Sigmoid colon (tissue), 7 donors: ENCODE data around the gene MAPKAPK5. TPM values are rescaled to one million over a fixed set of nuclear protein-coding genes. Genes with fewer than 3 reads are reported as not detected.

Experiments used
- DNase-seq: peaks from one replicate; pipeline ENCODE4 v3.0.0-alpha.2; 2019
- H3K27ac ChIP-seq, 4 donors: fragments of 200-600 bp; sonication (generic); one replicate each; pipeline ENCODE4 v1.5.1; 2016 to 2019; ENCODE audit warnings: mild to moderate bottlenecking in 1 of 4
- H3K27me3 ChIP-seq, 3 donors: fragments of 200-600 bp; sonication (generic); one replicate each; pipeline ENCODE4 v1.5.1; 2019; ENCODE audit warnings: mild to moderate bottlenecking in 1 of 3
- H3K36me3 ChIP-seq, 4 donors: fragments of 200-600 bp; sonication (generic); one replicate each; pipeline ENCODE4 v1.5.1; 2016 to 2019
- H3K4me1 ChIP-seq, 4 donors: fragments of 200-600 bp; sonication (generic); one replicate each; pipeline ENCODE4 v1.5.1; 2017 to 2019
- H3K4me3 ChIP-seq, 4 donors: fragments of 200-600 bp; sonication (generic); one replicate each; pipeline ENCODE4 v1.5.1; 2017 to 2019; ENCODE audit warnings: mild to moderate bottlenecking in 2 of 4, moderate library complexity in 1 of 4
- H3K9me3 ChIP-seq, 4 donors: fragments of 200-600 bp in 3 of 4; sonication (generic) in 3 of 4; one replicate each; pipeline versions ENCODE4 v1.5.1 to v1.6.1; 2013 to 2019
- CTCF ChIP-seq, 4 experiments: fragments of 450-650 bp in 3 of 4; fragments of 200-600 bp in 1 of 4; IDR thresholded peaks; one replicate each; pipeline ENCODE4 v1.5.1; 2016 to 2019; ENCODE audit warnings: antibody characterized with exemption in 4 of 4, mild to moderate bottlenecking in 3 of 4, moderate library complexity in 2 of 4
- EP300 ChIP-seq, 4 donors: sonication (generic); formaldehyde crosslinking; IDR thresholded peaks; one replicate each; pipeline ENCODE4 v1.6.1; 2017; ENCODE audit warnings: antibody characterized with exemption in 4 of 4
- POLR2A ChIP-seq, 2 donors: fragments of 450-650 bp; IDR thresholded peaks; one replicate each; pipeline ENCODE4 v1.6.1; 2016; ENCODE audit warnings: antibody characterized with exemption in 2 of 2, mild to moderate bottlenecking in 2 of 2, moderate library complexity in 2 of 2
- POLR2AphosphoS5 ChIP-seq, 4 donors: sonication (generic); formaldehyde crosslinking; IDR thresholded peaks; one replicate each; pipeline ENCODE4 v1.6.1; 2017; ENCODE audit warnings: antibody characterized with exemption in 4 of 4
- WGBS, 2 donors: extraction: QIAGEN DNeasy Blood & Tissue Kit; methylation state at CpG; one replicate each; pipeline ENCODE4 v1.1.7; 2013; 5-methylcytosine and 5-hydroxymethylcytosine counted together
- intact Hi-C: fragments of 100-400 bp; cut with DNase I; formaldehyde crosslinking; loops from one replicate; pipeline ENCODE4 v1.15.1; 2023
- polyA plus RNA-seq, 3 donors: library from polyadenylated mRNA; stranded (reverse); fragments of 200-250 nt; gene quantifications; one replicate each; pipeline ENCODE4 v1.2.3, GENCODE V29; 2013
- total RNA-seq, 4 donors: library from RNA; depleted of rRNA; stranded (reverse); fragments of >200 nt; gene quantifications; one replicate each; pipeline ENCODE4 v1.1.0, GENCODE V29; 2016
- donor health status: healthy with polysubstance abuse.
- donor health status: Bipolar disorder and iron deficiency.
- donor health status: healthy.

Gene MAPKAPK5
- total and polyA plus RNA-seq, 7 donors: 25.7 to 48.2 (median 39.2) TPM

- Histone ChIP-seq H3K4me1 (no peaks in the 10 kb centered on the region), H3K36me3 (no peaks in the 10 kb centered on the region), H3K27me3 (no peaks in the 10 kb centered on the region), H3K4me3 (no peak overlapping the region), H3K27ac (no peak overlapping the region), H3K9me3 (no peaks in the 10 kb centered on the region)
- intact Hi-C loops: no loop called here
- no peak for DNase-seq
- TF ChIP-seq CTCF (IDR thresholded peaks at IDR 0.05): no peak
- no peak for TF ChIP-seq POLR2A (IDR thresholded peaks at IDR 0.05)
- no peak for TF ChIP-seq POLR2AphosphoS5 (IDR thresholded peaks at IDR 0.05)
- no peak for TF ChIP-seq EP300 (IDR thresholded peaks at IDR 0.05)
Observed at GRCh38 chr12:111904446-111904975, 62.5 kb downstream of the MAPKAPK5 start.

DNA sequence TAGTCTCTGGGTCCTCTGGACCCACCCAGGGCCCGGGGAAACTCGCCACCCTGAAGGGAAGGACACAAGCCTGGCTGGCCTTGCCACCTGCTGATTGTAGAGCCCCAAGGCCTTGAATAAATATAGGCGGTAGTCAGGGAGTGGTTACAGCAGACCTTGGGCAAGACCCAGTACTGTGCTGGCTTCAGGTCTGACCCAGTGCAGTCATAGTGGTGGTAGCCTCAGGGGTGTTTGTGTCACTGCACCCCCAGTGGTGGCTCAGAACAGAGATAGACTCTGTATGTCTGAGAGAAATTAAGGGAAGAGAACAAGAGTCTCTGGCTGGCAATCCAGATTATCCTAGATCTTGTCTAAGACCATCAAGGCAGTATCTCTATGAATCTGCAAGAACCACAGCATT, 63.5 kb downstream of the MAPKAPK5 start:
- no peak for DNase-seq
- 96 to 97% methylated on average over 3 of the region's 3 CpGs for WGBS, 2 donors
- H3K27me3 ChIP-seq: no peaks in the 10 kb centered on the region
- no peak overlapping the region for H3K27ac ChIP-seq
- H3K4me3 ChIP-seq: no peak overlapping the region
- no peaks in the 10 kb centered on the region for H3K9me3 ChIP-seq
- TF ChIP-seq CTCF (IDR thresholded peaks at IDR 0.05): no peak
- no peak for TF ChIP-seq EP300 (IDR thresholded peaks at IDR 0.05)
- no peak for TF ChIP-seq POLR2AphosphoS5 (IDR thresholded peaks at IDR 0.05)
- no peak for TF ChIP-seq POLR2A (IDR thresholded peaks at IDR 0.05)
- intact Hi-C loops: no loop called here
- H3K36me3 ChIP-seq: no peaks in the 10 kb centered on the region
- H3K4me1 ChIP-seq: no peaks in the 10 kb centered on the region

GRCh38 chr12:111907740-111908139, 65.7 kb downstream of the MAPKAPK5 start:
- no peaks in the 10 kb centered on the region for H3K36me3 ChIP-seq
- no peak overlapping the region for H3K27ac ChIP-seq
- TF ChIP-seq EP300 (IDR thresholded peaks at IDR 0.05) (no peak), POLR2A (IDR thresholded peaks at IDR 0.05) (no peak), POLR2AphosphoS5 (IDR thresholded peaks at IDR 0.05) (no peak), CTCF (IDR thresholded peaks at IDR 0.05) (no peak)
- DNase-seq: no peak
- H3K27me3 ChIP-seq: no peaks in the 10 kb centered on the region
- H3K4me3 ChIP-seq: no peak overlapping the region
- WGBS, 2 donors: 97 to 98% methylated on average over 1 of the region's 1 CpG
- no peaks in the 10 kb centered on the region for H3K4me1 ChIP-seq
- intact Hi-C loops: no loop called here
- H3K9me3 ChIP-seq: no peaks in the 10 kb centered on the region

- Histone ChIP-seq H3K9me3 (no peaks in the 10 kb centered on the region), H3K4me3 (no peak overlapping the region), H3K27ac (no peak overlapping the region), H3K27me3 (no peaks in the 10 kb centered on the region), H3K4me1 (no peaks in the 10 kb centered on the region), H3K36me3 (no peaks in the 10 kb centered on the region)
- TF ChIP-seq POLR2A (IDR thresholded peaks at IDR 0.05): no peak
- TF ChIP-seq CTCF (IDR thresholded peaks at IDR 0.05): no peak
- TF ChIP-seq POLR2AphosphoS5 (IDR thresholded peaks at IDR 0.05): no peak
- TF ChIP-seq EP300 (IDR thresholded peaks at IDR 0.05): no peak
- intact Hi-C loops: no loop called here
- WGBS, 2 donors: 85 to 95% methylated on average over 3 of the region's 3 CpGs
- DNase-seq: no peak
Observed at GRCh38 chr12:111925171-111925570, 83.1 kb downstream of the MAPKAPK5 start.

DNA sequence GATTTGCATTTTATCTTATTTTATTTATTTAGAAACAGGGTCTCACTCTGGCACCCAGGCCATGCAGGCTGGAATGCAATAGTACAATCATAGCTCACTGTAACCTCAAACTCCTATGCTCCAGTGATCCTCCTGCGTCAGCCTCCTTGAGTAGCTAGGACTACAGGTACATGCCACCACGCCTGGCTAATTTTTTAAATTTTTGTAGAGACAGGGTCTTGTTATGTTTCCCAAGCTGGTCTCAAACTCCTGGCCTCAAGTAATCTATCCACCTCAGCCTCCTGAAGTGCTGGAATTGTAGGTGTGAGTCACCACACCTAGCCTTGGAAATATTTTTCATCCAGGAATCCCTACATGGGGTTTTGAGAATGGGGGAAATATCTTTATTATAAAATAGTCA, 84.6 kb downstream of the MAPKAPK5 start:
- Histone ChIP-seq H3K27ac (no peak overlapping the region), H3K9me3 (no peaks in the 10 kb centered on the region), H3K36me3 (no peaks in the 10 kb centered on the region), H3K4me3 (no peak overlapping the region), H3K4me1 (no peaks in the 10 kb centered on the region), H3K27me3 (no peaks in the 10 kb centered on the region)
- WGBS, 2 donors: 93 to 98% methylated on average over 2 of the region's 2 CpGs
- intact Hi-C loops: no loop called here
- no peak for DNase-seq
- no peak for TF ChIP-seq CTCF (IDR thresholded peaks at IDR 0.05)
- TF ChIP-seq POLR2AphosphoS5 (IDR thresholded peaks at IDR 0.05): no peak
- no peak for TF ChIP-seq EP300 (IDR thresholded peaks at IDR 0.05)
- TF ChIP-seq POLR2A (IDR thresholded peaks at IDR 0.05): no peak
